GM10248 (cell line): ENCODE results near the gene KDM1B.

Experiments used
- CTCF ChIA-PET: fragments of 300-600 bp; sonication (Branson Sonifier 250); formaldehyde crosslinking; extraction: SDS; loops from one replicate; lab custom pipeline; 2021; ENCODE audit warnings: antibody characterized with exemption; lab: Yijun Ruan, JAX
- POLR2A ChIA-PET: fragments of 350-650 bp; sonication (Branson Sonifier 250); formaldehyde crosslinking; extraction: SDS; loops from one replicate; lab custom pipeline; 2020; ENCODE audit warnings: antibody characterized with exemption; lab: Yijun Ruan, JAX
- DNase-seq: peaks from one replicate; pipeline ENCODE4 v3.0.0; 2012; ENCODE audit errors: extremely low spot score
- TF ChIP-seq, protein P1 (sequence below): IDR thresholded peaks from 2 replicates; pipeline ENCODE4 v1.5.1; 2012; ENCODE audit warnings: mild to moderate bottlenecking, low read depth; ENCODE audit errors: extremely low read depth, missing control alignments, control extremely low read depth

Gene KDM1B

DNA sequence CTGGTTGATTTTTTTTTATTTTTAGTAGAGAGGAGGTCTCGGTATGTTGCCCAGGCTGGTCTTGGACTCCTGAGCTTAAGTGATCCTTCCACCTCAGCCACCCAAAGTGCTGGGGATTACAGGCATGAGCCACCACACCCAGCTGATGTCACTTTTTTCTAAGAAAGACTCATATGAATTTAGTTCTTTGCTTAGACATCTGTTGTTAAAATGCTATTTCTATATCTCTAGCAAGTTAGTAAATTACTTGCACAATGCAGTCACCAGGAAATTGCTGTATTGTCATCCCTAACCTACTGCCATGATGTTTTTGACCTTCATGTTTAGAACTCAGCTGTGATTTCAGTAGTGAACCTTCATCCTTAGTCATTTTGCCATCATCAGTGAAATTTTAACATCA, 5.7 kb downstream of the KDM1B start:
- ChIA-PET CTCF (interaction anchor here (1.0 kb wide), 1 partner anchor 19 kb away, joined by 3 read pairs; no protein-coding TSS in a partner anchor), POLR2A (no interaction called here)
- DNase-seq: no peak
- TF ChIP-seq, protein P1, sequence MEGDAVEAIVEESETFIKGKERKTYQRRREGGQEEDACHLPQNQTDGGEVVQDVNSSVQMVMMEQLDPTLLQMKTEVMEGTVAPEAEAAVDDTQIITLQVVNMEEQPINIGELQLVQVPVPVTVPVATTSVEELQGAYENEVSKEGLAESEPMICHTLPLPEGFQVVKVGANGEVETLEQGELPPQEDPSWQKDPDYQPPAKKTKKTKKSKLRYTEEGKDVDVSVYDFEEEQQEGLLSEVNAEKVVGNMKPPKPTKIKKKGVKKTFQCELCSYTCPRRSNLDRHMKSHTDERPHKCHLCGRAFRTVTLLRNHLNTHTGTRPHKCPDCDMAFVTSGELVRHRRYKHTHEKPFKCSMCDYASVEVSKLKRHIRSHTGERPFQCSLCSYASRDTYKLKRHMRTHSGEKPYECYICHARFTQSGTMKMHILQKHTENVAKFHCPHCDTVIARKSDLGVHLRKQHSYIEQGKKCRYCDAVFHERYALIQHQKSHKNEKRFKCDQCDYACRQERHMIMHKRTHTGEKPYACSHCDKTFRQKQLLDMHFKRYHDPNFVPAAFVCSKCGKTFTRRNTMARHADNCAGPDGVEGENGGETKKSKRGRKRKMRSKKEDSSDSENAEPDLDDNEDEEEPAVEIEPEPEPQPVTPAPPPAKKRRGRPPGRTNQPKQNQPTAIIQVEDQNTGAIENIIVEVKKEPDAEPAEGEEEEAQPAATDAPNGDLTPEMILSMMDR: no peak

DNA sequence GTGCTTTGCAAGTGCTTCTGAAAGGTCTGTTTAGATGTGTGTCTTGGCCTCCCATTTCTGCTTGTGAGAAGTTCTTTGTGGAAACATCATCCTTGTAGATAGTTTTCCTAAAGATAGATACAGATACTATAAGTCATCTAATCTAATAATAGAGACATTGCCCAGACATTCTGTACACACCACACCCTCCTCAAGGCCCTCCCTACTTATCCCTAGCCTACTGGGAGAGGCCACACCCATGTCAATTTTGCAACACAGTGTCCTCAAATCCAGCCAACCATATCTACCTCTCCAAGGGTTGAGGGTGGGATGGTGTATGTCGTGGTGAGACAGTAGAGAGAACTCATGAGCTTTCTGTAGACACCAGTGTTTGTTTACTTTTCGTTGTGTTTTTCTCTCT, 6.2 kb downstream of the KDM1B start:
- ChIA-PET CTCF (interaction anchor here (1.0 kb wide), 1 partner anchor 19 kb away, joined by 3 read pairs; no protein-coding TSS in a partner anchor), POLR2A (no interaction called here)
- DNase-seq: no peak
- TF ChIP-seq, protein P1: no peak

DNA sequence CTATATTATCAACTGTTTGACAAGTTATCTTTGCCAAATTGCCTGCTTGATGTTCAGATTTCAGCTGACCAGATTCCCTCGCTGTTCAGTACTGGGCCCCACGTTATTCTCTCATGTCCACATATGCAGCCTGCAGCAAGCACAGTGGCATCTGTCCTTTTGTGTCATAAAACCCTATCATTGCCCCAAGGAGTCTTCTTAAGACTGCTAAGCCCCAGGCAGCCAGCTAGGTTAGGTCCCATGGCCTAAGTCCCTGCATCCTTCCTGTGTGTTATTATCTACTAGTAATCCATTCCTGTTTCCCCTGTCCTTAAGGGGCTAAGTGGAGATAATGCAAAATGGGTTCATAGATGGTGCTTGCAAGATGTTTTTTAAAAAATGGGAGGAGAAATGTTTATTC, 7.2 kb downstream of the KDM1B start:
- POLR2A ChIA-PET: no interaction called here
- TF ChIP-seq, protein P1: no peak
- no peak for DNase-seq
- CTCF ChIA-PET: interaction anchor here (0.7 to 1.0 kb wide), 3 partner anchors 11 to 324 kb away, joined by 3 to 5 read pairs (median 3); no protein-coding TSS in a partner anchor

DNA sequence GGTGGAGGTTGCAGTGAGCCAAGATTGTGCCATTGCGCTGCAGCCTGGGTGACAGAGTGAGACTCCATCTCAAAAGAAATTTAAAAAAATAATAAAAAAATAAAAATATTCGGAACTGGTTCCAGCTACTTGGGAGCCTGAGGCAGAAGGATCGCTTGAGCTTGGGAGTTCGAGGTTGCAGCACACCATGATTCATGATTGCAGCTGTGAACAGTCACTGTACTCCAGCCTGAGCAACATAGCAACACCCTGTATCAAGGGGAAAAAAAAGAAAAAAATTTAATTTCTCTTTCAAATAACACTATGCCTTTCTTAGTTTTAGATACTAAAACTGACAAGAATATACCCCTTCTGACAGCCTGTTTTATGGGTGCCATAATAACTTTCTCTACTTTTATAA, 10.5 kb downstream of the KDM1B start:
- TF ChIP-seq, protein P1: no peak
- ChIA-PET CTCF (interaction anchor here (1.6 kb wide), 1 partner anchor 14 kb away, joined by 3 read pairs; no protein-coding TSS in a partner anchor), POLR2A (interaction anchor here (0.6 kb wide), 1 partner anchor 29 kb away, joined by 3 read pairs; no protein-coding TSS in a partner anchor)
- no peak for DNase-seq

DNA sequence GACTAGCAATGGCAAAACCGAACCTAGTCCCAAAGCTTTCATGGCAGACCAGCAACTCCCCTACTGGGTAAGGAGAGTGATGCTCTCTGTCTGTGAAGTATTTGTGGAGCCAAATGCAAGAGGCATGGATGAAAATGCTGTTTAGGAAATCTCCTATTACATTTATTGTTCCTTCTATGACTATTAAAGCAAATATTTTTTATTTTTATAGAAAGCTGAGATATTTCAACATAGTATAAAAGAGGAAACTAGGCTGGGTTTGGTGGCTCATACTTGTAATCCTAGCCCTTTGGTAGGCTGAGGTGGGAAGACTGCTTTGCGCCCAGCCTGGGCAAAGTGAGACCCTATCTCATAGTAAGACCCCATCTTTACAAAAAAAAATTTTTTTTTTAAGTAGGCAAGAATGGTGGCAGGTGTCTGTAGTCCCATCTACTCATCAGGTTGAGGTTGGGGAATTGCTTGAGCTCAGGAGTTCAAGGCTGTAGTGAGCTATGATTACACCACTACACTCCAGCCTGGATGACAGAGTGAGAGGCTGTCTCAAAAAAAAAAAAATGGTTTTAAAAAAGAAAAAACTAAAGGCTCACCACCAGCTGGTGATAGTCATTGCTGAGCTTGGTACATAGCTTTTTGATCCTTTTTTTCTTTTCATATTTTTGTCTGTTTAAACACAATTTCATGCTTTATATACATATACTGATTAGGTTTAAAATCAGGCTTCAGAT, 11.3 kb downstream of the KDM1B start:
- POLR2A ChIA-PET: interaction anchor here (0.6 kb wide), 1 partner anchor 29 kb away, joined by 3 read pairs; no protein-coding TSS in a partner anchor
- CTCF ChIA-PET: no interaction called here
- no peak for DNase-seq
- TF ChIP-seq, protein P1: no peak

DNA sequence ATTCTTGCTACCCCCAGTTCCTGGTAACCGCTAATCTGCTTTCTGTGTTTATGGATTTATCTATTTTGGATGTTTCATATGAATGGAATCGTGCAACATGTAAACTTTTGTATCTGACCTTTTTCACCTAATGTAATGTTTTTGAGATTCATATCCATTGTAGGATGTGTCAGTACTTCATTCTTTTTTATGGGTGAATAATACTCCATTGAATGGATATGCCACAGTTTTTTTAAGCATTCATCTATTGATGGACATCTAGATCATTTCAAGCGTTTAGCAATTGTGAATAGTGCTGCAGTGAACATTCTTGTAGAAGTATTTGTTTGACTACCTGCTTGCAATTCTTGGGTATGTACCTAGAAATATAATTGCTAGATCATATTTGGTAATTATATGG, 13.0 kb downstream of the KDM1B start:
- TF ChIP-seq, protein P1: no peak
- POLR2A ChIA-PET: no interaction called here
- CTCF ChIA-PET: no interaction called here
- no peak for DNase-seq
